AG04449 (cell line): ENCODE measurements around the gene ALS2CL.

ENCODE experiments used
- CTCF ChIA-PET: fragments of 350-600 bp; formaldehyde crosslinking; extraction: SDS; loops from one replicate; lab custom pipeline; 2021; ENCODE audit warnings: antibody characterized with exemption; lab: Yijun Ruan, JAX
- POLR2A ChIA-PET: fragments of 400-600, 350-600 bp; formaldehyde crosslinking; extraction: SDS; loops from one replicate; lab custom pipeline; 2020; ENCODE audit warnings: antibody characterized with exemption, inconsistent platforms; lab: Yijun Ruan, JAX
- DNase-seq: peaks from one replicate; pipeline ENCODE4 v3.0.0-alpha.2; 2010; ENCODE audit warnings: low read depth, low spot score
- H3K4me3 ChIP-seq: 2 replicates; pipeline ENCODE4 v1.5.1; 2011; ENCODE audit warnings: low read depth, mild to moderate bottlenecking, control low read depth, low read length
- CTCF ChIP-seq: IDR thresholded peaks from one replicate; pipeline ENCODE4 v1.5.1; 2011; ENCODE audit warnings: mild to moderate bottlenecking, moderate library complexity, low read length, control low read depth, inconsistent platforms; ENCODE audit not compliant: insufficient read depth; ENCODE audit errors: missing control alignments

Gene ALS2CL

GRCh38 chr3:46700772-46701171 is 7.3 kb upstream of the ALS2CL start:
- H3K4me3 ChIP-seq = no peak overlapping the region
- CTCF ChIA-PET = interaction anchor here (0.9 to 4.7 kb wide), 4 partner anchors 13 to 212 kb away, joined by 3 to 59 read pairs (median 26); no protein-coding TSS in a partner anchor
- POLR2A ChIA-PET = no interaction called here
- DNase-seq = no peak
- no peak for TF ChIP-seq CTCF

GRCh38 chr3:46699676-46700523 is 6.4 kb upstream of the ALS2CL start:
- DNase-seq = no peak
- ChIA-PET CTCF (interaction anchor here (1.3 to 5.1 kb wide), 6 partner anchors 7 to 210 kb away, joined by 3 to 59 read pairs (median 21); no protein-coding TSS in a partner anchor), POLR2A (interaction anchor here (0.5 kb wide), 1 partner anchor 45 kb away, joined by 3 read pairs; no protein-coding TSS in a partner anchor)
- TF ChIP-seq CTCF = no peak
- no peak overlapping the region for H3K4me3 ChIP-seq

GRCh38 chr3:46695962-46696894 is 2.7 kb upstream of the ALS2CL start:
- no peak for TF ChIP-seq CTCF
- ChIA-PET POLR2A (no interaction called here), CTCF (interaction anchor here (1.1 to 5.1 kb wide), 10 partner anchors 10 to 213 kb away, joined by 3 to 32 read pairs (median 4); no protein-coding TSS in a partner anchor)
- no peak overlapping the region for H3K4me3 ChIP-seq
- DNase-seq = no peak

- CTCF ChIA-PET = interaction anchor here (1.1 to 5.1 kb wide), 5 partner anchors 11 to 214 kb away, joined by 4 to 32 read pairs (median 4); no protein-coding TSS in a partner anchor
- TF ChIP-seq CTCF = no peak
- POLR2A ChIA-PET = no interaction called here
- H3K4me3 ChIP-seq = no peak overlapping the region
- DNase-seq = no peak
Observed at GRCh38 chr3:46695177-46695961, 1.9 kb upstream of the ALS2CL start.

GRCh38 chr3:46694520-46694919 is 1.0 kb upstream of the ALS2CL start:
- no peak for DNase-seq
- no peak for TF ChIP-seq CTCF
- ChIA-PET POLR2A (no interaction called here), CTCF (no interaction called here)
- no peak overlapping the region for H3K4me3 ChIP-seq
